K562 (cell line): ENCODE measurements around the gene CPNE9. TPM values are rescaled to one million over a fixed set of nuclear protein-coding genes. Genes with fewer than 3 reads are reported as not detected.
A peak's percentile ranks its signal among the peaks of the same experiment; 100 is the strongest.

ENCODE experiments used
- FOSL1 ChIP-seq: fragments of 200-800 bp; sonication (Bioruptor generic); conservative IDR thresholded peaks from 2 replicates; pipeline ENCODE4 v1.6.1; 2016; ENCODE audit warnings: missing genetic modification characterization, missing compliant biosample characterization
- FOXK2 ChIP-seq, 2 experiments: fragments of 450-650 bp; IDR thresholded peaks in 1 of 2; conservative IDR thresholded peaks in 1 of 2; 2 replicates each; pipeline ENCODE4 v1.6.1; 2016; ENCODE audit warnings: low read depth in 2 of 2, mild to moderate bottlenecking in 1 of 2
- KLF1 ChIP-seq: fragments of 450-650 bp; IDR thresholded peaks from 2 replicates; pipeline ENCODE4 v1.6.1; 2016; ENCODE audit warnings: missing genetic modification characterization, missing compliant biosample characterization
- MAZ ChIP-seq, 2 experiments: fragments of 450-650 bp in 1 of 2; sonication (generic) in 1 of 2; formaldehyde crosslinking; IDR thresholded peaks in 1 of 2; conservative IDR thresholded peaks in 1 of 2; 2 replicates each; pipeline versions ENCODE4 v1.4.0 to v1.5.0; 2020; ENCODE audit warnings: mild to moderate bottlenecking in 1 of 2, missing genetic modification reagents in 1 of 2
- NRF1 ChIP-seq, 2 experiments: fragments of 450-650 bp; IDR thresholded peaks in 1 of 2; conservative IDR thresholded peaks in 1 of 2; 2 replicates each; pipeline ENCODE4 v1.6.1; 2014; ENCODE audit warnings: mild to moderate bottlenecking in 2 of 2
- PYGO2 ChIP-seq: fragments of 450-650 bp; IDR thresholded peaks from 2 replicates; pipeline ENCODE4 v1.6.1; 2016; ENCODE audit warnings: mild to moderate bottlenecking, missing genetic modification characterization, moderate library complexity, missing compliant biosample characterization
- RBBP5 ChIP-seq: fragments of 200-600 bp; sonication (generic); IDR thresholded peaks from 2 replicates; pipeline ENCODE4 v1.6.1; 2012; ENCODE audit warnings: borderline replicate concordance, mild to moderate bottlenecking, low read length, control low read depth, inconsistent platforms; ENCODE audit not compliant: insufficient read depth, poor library complexity, severe bottlenecking
- SRF ChIP-seq, 2 experiments: fragments of 250-450, 450-650 bp in 1 of 2; sonication (Bioruptor Pico) in 1 of 2; sonication (generic) in 1 of 2; formaldehyde crosslinking; IDR thresholded peaks; 2 replicates each; pipeline versions ENCODE4 v1.5.0 to v1.5.1; 2020 to 2022; ENCODE audit warnings: mild to moderate bottlenecking in 1 of 2, missing genetic modification reagents in 1 of 2
- STAT5A ChIP-seq: IDR thresholded peaks from 2 replicates; pipeline ENCODE4 v1.6.1; 2012; ENCODE audit warnings: low read length, inconsistent platforms, borderline replicate concordance
- TOE1 ChIP-seq, 2 experiments: fragments of 450-650 bp in 1 of 2; sonication (generic) in 1 of 2; formaldehyde crosslinking in 1 of 2; IDR thresholded peaks; 2 replicates each; pipeline versions ENCODE4 v1.7.1 to v1.8.0; 2016 to 2022; ENCODE audit warnings: borderline replicate concordance in 2 of 2, mild to moderate bottlenecking in 2 of 2, antibody characterized with exemption in 1 of 2, inconsistent platforms in 1 of 2, low read depth in 1 of 2, missing genetic modification reagents in 1 of 2, moderate library complexity in 1 of 2
- ZC3H4 ChIP-seq: sonication (generic); formaldehyde crosslinking; IDR thresholded peaks from 2 replicates; pipeline ENCODE4 v1.9.0; 2021; ENCODE audit warnings: missing genetic modification reagents, borderline replicate concordance
- ZSCAN29 ChIP-seq: fragments of 450-650 bp; IDR thresholded peaks from 2 replicates; pipeline ENCODE4 v1.6.1; 2017
- polyA plus RNA-seq, 8 experiments: library from polyadenylated mRNA; depleted of rRNA in 4 of 8; stranded (reverse) in 5 of 8; unstranded in 3 of 8; fragments of >200 nt; fragmentation: Nextera tagmentation in 2 of 8; fragmentation: Illumina TruSeq in 1 of 8; extraction: Ambion mirVana in 2 of 8; extraction: Trizol in 1 of 8; gene quantifications; 2 replicates each; pipeline versions ENCODE4 v1.2.1 to v1.2.3, GENCODE V29; 2011 to 2014; ENCODE audit warnings: inconsistent platforms in 1 of 8, missing spikeins in 1 of 8
- total RNA-seq, 7 experiments: library from RNA; depleted of rRNA in 6 of 7; stranded (reverse); fragments of >200 nt in 6 of 7; fragmentation: Illumina TruSeq in 2 of 7; extraction: Trizol in 2 of 7; gene quantifications; 2 replicates each; pipeline versions ENCODE4 v1.2.1 to v1.2.3, GENCODE V29; 2011 to 2021; ENCODE audit warnings: low replicate concordance in 1 of 7
- TF ChIP-seq, protein P1 (sequence below): fragments of 250-450 bp; sonication (Bioruptor Pico); IDR thresholded peaks from 2 replicates; pipeline ENCODE4 v1.8.0; 2021; ENCODE audit warnings: mild to moderate bottlenecking, moderate library complexity
- TF ChIP-seq, protein P2 (sequence below): fragments of 450-650 bp; formaldehyde crosslinking; IDR thresholded peaks from 2 replicates; pipeline ENCODE4 v1.4.0; 2022; ENCODE audit warnings: missing genetic modification characterization
- TF ChIP-seq, protein P3 (sequence below): fragments of 450-650 bp; formaldehyde crosslinking; conservative IDR thresholded peaks from 2 replicates; pipeline ENCODE4 v1.4.0; 2022; ENCODE audit warnings: mild to moderate bottlenecking, missing genetic modification characterization

The CPNE9 gene
- total and polyA plus RNA-seq, 9 of the 15 experiments (the other 6 are each of a cell fraction or from before 2014, with no cell fraction given): 0.22 to 0.56 (median 0.29) TPM; not detected in 3

DNA sequence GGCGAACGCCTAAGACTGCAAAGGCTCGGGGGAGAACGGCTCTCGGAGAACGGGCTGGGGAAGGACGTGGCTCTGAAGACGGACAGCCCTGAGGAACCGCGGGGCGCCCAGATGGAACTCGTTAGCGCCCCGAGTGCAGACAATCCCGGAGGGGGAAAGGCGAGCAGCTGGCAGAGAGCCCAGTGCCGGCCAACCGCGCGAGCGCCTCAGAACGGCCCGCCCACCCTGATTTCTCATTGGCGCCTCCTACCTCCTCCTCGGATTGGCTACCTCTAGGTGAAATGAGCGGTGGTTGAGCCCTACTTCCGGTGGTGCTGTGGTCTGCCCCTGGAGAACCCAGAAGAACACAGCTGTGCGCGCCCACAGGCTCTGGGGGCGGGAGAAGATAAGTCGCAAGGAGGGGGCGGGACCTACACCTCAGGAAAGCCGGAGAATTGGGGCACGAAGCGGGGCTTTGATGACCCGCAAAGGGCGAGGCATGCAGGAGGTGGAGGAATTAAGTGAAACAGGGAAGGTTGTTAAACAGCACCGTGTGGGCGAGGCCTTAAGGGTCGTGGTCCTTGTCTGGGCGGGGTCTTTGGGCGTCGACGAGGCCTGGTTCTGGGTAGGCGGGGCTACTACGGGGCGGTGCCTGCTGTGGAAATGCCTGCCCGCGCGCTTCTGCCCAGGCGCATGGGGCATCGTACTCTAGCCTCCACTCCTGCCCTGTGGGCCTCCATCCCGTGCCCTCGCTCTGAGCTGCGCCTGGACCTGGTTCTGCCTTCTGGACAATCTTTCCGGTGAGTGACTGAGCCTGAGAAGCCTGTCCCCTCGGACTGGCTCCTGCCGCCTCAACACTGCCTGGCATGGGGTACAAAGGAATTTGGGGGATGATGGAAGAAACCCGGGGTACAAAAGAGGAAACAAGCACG lies 46.3 kb downstream of the CPNE9 start, which contains the start of gene OGG1 (continued):
- TF ChIP-seq, protein P1, sequence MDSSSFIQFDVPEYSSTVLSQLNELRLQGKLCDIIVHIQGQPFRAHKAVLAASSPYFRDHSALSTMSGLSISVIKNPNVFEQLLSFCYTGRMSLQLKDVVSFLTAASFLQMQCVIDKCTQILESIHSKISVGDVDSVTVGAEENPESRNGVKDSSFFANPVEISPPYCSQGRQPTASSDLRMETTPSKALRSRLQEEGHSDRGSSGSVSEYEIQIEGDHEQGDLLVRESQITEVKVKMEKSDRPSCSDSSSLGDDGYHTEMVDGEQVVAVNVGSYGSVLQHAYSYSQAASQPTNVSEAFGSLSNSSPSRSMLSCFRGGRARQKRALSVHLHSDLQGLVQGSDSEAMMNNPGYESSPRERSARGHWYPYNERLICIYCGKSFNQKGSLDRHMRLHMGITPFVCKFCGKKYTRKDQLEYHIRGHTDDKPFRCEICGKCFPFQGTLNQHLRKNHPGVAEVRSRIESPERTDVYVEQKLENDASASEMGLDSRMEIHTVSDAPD (CRISPR knock-in tag): no peak
- TF ChIP-seq FOSL1 (tag) (peak; percentile 36; the same call in 1 of the 2 replicates), ZSCAN29 (peak; percentile 88), FOXK2 (conservative IDR thresholded peaks at IDR 0.05 in 1 of 2, IDR thresholded peaks at IDR 0.05 in 1 of 2; ENCODE audit: low read depth in 2 of 2) (peak; percentile 86 to 89), PYGO2 (tag) (no peak), RBBP5 (peak; percentile 17), STAT5A (peak; percentile 28; the same call in 1 of the 2 replicates), TOE1 (IDR thresholded peaks at IDR 0.05; ENCODE audit: borderline replicate concordance) (peak; percentile 53; the same call in 1 of the 2 replicates), TOE1 (CRISPR knock-in tag; IDR thresholded peaks at IDR 0.05; ENCODE audit: borderline replicate concordance, low read depth) (no peak), KLF1 (tag) (peak; percentile 60), ZC3H4 (CRISPR knock-in tag) (no peak), SRF (CRISPR knock-in tag; IDR thresholded peaks at IDR 0.05) (0 out of 4 replicates have a peak, but pooled peaks of 1 of the 2 experiments have one; percentile 46), MAZ (CRISPR knock-in tag; conservative IDR thresholded peaks at IDR 0.05 in 1 of 2, IDR thresholded peaks at IDR 0.05 in 1 of 2) (peak; percentile 66 to 88; a peak in 2 of 4 replicates), NRF1 (conservative IDR thresholded peaks at IDR 0.05 in 1 of 2, IDR thresholded peaks at IDR 0.05 in 1 of 2) (peak; percentile 83 to 86)
- TF ChIP-seq, protein P2, sequence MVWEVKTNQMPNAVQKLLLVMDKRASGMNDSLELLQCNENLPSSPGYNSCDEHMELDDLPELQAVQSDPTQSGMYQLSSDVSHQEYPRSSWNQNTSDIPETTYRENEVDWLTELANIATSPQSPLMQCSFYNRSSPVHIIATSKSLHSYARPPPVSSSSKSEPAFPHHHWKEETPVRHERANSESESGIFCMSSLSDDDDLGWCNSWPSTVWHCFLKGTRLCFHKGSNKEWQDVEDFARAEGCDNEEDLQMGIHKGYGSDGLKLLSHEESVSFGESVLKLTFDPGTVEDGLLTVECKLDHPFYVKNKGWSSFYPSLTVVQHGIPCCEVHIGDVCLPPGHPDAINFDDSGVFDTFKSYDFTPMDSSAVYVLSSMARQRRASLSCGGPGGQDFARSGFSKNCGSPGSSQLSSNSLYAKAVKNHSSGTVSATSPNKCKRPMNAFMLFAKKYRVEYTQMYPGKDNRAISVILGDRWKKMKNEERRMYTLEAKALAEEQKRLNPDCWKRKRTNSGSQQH: 0 out of 2 replicates have a peak, but pooled peaks have one; percentile 47
- TF ChIP-seq, protein P3, sequence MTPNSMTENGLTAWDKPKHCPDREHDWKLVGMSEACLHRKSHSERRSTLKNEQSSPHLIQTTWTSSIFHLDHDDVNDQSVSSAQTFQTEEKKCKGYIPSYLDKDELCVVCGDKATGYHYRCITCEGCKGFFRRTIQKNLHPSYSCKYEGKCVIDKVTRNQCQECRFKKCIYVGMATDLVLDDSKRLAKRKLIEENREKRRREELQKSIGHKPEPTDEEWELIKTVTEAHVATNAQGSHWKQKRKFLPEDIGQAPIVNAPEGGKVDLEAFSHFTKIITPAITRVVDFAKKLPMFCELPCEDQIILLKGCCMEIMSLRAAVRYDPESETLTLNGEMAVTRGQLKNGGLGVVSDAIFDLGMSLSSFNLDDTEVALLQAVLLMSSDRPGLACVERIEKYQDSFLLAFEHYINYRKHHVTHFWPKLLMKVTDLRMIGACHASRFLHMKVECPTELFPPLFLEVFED: 0 out of 2 replicates have a peak, but pooled peaks have one; percentile 53
